ENCODE results near the gene PAOX.
A peak's percentile ranks its signal among the peaks of the same experiment; 100 is the strongest.

Gene PAOX

DNA sequence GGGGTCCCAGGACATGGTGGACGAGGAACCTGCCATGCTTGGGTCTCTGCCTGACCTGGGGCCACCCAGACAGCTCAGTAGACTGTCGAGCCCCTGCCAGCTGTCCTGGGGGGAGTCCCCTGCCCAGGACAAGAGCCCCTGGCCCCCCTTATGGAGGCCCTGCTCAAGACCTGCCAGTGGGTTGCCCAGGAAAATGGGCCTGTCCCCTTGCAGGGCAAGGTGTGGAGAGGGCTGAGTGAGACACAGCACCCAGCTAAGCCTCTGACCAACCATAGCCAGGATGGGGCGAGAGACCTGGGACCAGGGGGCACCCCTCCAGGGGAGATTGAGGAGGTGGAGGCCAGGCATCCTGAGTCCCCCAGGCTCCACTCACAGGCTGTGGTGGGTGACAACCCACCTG, 23.1 kb upstream of the PAOX start:
- Mint-ChIP-seq H3K4me1 (ENCODE audit: low read depth) (no peaks in the 10 kb centered on the region), H3K36me3 (ENCODE audit: low read depth) (no peaks in the 10 kb centered on the region), H3K27me3 (ENCODE audit: low read depth) (no peaks in the 10 kb centered on the region), H3K4me3 (peak overlapping the region; percentile 68), H3K27ac (no peak overlapping the region), H3K9me3 (no peaks in the 10 kb centered on the region)

DNA sequence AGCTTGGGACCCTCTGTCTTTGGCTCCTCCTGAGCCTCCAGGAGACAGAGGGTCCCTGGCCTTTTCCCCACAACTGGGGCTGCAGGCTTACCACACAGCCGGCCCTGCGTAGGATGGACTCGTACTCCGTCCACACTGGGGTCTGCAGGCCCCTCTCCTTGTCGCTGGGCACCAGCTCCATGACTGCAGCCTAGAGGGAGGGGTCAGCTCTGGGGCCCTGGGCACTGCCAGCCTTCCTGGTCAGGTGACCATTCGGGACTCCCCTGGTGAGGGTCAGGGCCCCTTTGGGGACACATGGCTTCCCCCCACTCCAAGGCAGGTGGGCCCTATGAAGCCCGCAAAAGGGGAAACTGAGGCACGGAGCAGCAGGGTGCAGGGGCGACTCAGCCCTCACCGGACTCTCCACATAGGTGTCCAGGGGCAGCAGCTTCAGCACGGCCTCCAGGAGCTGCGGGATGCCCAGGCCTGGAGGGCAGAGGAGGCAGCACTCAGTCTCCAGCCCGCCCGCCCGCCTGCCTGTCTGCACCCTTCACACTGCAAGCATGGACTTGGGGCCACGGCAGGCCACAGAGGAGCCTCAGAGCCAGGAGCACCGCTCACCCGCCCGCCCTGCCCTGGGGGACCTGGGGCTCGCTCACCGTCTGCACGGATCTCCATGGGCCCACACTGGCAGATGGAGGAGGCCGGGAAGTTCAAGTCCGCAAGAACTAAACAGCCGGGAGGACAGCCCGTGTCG, 22.3 kb upstream of the PAOX start:
- H3K36me3 Mint-ChIP-seq (ENCODE audit: low read depth), result peaks cover 3% of the 10 kb centered on the region
- no peaks in the 10 kb centered on the region for H3K4me1 Mint-ChIP-seq (ENCODE audit: low read depth)
- H3K27ac Mint-ChIP-seq, result no peak overlapping the region
- no peaks in the 10 kb centered on the region for H3K27me3 Mint-ChIP-seq (ENCODE audit: low read depth)
- no peaks in the 10 kb centered on the region for H3K9me3 Mint-ChIP-seq
- peak overlapping the region; percentile 65 for H3K4me3 Mint-ChIP-seq

DNA sequence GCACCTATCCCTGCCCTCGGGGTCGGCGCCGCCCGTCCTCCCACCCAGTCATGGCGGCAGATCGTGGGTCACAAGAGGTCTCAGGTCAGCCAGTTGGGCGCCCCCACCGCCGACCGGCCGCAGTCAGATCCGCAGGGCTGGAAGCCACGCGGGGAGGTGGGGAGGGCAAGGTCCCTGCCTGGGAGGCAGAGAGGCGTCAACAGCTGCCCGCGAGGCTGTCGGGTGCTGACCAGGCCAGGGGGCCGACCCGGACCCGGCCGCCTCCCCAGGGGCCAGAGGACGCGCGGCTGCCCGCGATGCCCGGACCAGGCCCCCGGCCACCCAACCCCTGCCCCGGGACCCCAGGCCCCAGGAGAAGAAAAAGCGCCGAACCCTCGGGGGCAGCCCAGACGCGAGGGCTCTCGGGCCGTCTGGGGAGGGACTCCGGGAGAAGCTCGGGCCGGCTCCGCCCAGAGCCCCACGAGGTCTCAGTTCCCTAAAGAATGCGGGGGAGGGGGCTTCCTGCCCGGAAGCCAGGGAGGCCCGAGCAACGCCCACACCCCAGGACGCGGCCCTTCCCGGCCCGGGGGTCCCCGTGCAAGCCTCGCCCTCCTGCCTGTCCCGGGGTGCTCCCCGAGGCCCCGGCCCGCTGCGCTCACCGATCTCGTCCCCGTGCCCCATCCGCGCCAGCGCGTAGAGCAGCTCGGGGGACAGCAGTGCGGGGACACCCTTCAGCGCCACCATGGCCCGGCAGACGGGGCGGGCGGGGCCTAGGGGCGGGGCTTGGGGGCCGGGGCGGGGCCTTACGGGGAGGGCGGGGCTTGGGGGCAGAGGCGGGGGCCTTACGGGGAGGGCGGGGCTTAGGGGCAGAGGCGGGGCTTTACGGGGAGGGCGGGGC, 21.5 kb upstream of the PAOX start, which contains the start of gene FUOM:
Gene FUOM, minus strand, starts transcription at position 735 of the 877 bp plus-strand sequence. Its CDS starts 12 bp downstream, at position 723.
- peak within 1 kb of the TSS; percentile 67 for H3K4me3 Mint-ChIP-seq
- no peaks in the 10 kb centered on the region for H3K27me3 Mint-ChIP-seq (ENCODE audit: low read depth)
- no peak within 1 kb of the TSS for H3K27ac Mint-ChIP-seq
- H3K36me3 Mint-ChIP-seq (ENCODE audit: low read depth), result peaks cover 6% of the 10 kb centered on the region
- H3K9me3 Mint-ChIP-seq, result no peaks in the 10 kb centered on the region
- H3K4me1 Mint-ChIP-seq (ENCODE audit: low read depth), result no peaks in the 10 kb centered on the region

DNA sequence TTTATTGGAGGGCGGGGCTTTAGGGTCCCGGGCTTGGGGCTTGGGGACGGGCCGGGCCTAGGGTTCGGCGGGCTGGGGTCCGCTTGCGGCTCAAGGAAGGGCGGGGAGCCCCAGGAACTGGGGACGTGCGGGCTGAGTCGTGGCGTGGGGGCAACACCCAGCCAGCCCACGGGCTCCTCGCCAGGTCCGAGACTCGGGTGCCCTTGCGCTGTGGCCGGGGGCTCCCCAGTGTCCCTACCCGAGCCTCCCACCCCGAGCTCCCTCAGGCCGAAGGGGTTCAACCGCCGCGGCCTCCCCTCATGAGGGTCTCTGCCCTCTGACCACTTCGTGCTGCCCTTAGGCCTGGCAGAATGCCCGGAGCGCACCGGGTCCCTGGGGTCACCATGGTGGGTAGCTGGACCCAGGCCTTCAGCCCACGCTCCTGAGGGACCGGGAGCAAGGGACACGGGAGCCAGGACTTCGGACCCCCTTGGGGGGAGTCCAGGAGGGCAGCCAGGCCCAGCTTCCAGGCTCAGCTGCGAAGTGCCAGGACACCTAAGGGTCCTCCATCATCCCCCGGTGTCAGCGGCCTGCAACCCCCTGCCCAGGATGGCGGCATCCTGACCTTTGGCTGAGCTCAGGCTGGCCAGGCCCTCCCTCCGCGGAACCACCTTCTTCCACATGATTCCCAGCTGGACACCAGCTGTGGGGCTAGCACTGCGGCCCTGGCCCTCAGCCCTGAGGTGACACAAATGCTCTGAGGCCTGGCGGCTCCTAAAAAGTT, 20.7 kb upstream of the PAOX start:
- H3K4me3 Mint-ChIP-seq, result no peak overlapping the region

DNA sequence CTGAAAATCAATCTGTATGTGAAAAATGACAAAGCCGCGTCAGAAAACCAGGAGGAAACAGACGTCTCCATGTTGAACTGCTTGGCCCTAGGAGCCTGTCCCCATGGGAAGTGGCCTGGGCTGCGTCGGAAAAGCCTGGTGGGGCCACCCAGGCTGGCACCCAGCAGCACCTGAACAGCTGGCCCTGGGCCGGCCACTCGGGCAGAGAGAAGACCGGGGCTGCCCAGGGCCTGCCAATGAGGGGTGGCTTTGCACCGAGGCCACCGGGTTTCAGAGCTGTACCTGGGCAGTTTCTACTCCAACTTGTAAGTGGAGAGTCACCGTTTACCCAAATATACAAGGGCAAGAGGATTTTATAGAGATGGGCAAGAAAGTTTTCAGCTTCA, 20.1 kb upstream of the PAOX start:
- Mint-ChIP-seq H3K27me3 (ENCODE audit: low read depth) (no peaks in the 10 kb centered on the region), H3K36me3 (ENCODE audit: low read depth) (peaks cover 6% of the 10 kb centered on the region), H3K4me3 (no peak overlapping the region), H3K9me3 (no peaks in the 10 kb centered on the region), H3K27ac (no peak overlapping the region), H3K4me1 (ENCODE audit: low read depth) (no peaks in the 10 kb centered on the region)

More for the DNA sequence above, 20.7 kb upstream of the PAOX start:
- no peaks in the 10 kb centered on the region for H3K9me3 Mint-ChIP-seq
- no peaks in the 10 kb centered on the region for H3K4me1 Mint-ChIP-seq (ENCODE audit: low read depth)
- H3K36me3 Mint-ChIP-seq (ENCODE audit: low read depth), result peaks cover 6% of the 10 kb centered on the region
- no peaks in the 10 kb centered on the region for H3K27me3 Mint-ChIP-seq (ENCODE audit: low read depth)
- no peak overlapping the region for H3K27ac Mint-ChIP-seq

DNA sequence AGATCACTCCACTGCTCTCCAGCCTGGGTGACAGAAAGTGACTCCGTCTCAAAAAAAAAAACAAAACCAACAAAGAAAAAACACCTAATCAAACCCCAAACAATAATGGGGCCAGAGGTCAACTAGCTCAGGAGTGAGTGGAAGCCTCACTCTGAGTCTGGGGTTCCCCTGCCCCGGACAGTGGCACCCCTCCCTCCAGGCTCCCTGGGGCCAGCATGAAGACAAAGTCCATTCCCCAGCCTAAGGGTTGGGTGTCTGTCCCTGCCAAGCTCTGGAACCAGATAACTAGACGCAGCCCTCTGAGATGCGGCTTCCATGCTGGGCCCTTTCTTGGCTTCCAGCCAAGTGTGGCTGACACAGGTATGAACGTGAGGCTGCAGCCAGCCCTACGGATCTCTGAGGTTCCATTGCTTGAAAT, 19.5 kb upstream of the PAOX start:
- peaks cover 6% of the 10 kb centered on the region for H3K36me3 Mint-ChIP-seq (ENCODE audit: low read depth)
- no peaks in the 10 kb centered on the region for H3K4me1 Mint-ChIP-seq (ENCODE audit: low read depth)
- H3K4me3 Mint-ChIP-seq, result no peak overlapping the region
- H3K27ac Mint-ChIP-seq, result no peak overlapping the region
- no peaks in the 10 kb centered on the region for H3K9me3 Mint-ChIP-seq
- H3K27me3 Mint-ChIP-seq (ENCODE audit: low read depth), result no peaks in the 10 kb centered on the region

DNA sequence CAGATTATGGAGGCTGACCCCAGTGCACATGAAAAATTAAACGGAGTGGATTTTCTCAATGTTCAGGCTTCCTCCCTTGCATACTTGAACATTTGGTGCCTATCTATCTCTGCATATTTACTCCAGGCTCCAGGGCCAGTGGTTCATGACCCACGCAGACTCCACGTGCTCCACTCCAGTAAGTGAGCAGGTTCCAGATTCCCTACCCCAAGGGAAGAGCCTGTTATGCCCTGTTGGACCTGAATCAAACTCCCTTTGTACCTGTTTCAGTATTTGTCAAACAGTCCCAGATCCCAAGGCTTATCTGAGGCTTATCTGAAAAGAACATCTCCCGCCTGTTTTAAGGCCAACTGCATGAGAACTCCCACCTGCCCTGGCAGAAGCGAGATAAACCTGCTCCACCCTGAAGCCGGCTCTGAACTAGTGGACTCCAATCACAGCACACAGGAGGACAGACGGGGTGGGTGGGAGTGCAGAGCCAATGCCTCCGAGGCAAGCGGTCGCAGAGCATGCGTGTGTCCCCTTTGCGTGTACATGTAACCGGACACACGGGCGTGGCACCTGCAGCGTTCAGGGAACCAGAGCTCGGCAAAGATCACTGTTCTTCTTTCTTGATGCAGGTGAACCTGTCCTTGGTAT, 19.0 kb upstream of the PAOX start:
- peaks cover 8% of the 10 kb centered on the region for H3K36me3 Mint-ChIP-seq (ENCODE audit: low read depth)
- H3K27me3 Mint-ChIP-seq (ENCODE audit: low read depth), result no peaks in the 10 kb centered on the region
- no peaks in the 10 kb centered on the region for H3K9me3 Mint-ChIP-seq
- no peak overlapping the region for H3K4me3 Mint-ChIP-seq
- H3K27ac Mint-ChIP-seq, result no peak overlapping the region
- H3K4me1 Mint-ChIP-seq (ENCODE audit: low read depth), result no peaks in the 10 kb centered on the region

DNA sequence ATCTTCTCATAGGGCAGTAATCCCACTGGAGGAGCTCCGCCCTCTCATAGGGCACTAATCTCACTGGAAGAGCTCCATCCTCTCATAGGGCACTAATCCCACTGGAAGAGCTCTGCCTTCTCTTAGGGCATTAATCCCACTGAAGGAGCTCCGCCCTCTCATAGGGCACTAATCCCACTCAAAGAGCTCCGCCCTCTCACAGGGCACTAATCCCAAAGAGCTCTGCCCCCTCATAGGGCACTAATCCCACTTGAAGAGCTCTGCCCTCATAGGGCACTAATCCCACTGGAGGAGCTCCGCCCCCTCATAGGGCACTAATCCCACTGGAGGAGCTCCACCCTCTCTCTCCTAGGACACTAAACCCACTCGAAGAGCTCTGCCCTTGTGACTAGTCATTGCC, 17.8 kb upstream of the PAOX start:
- no peak overlapping the region for H3K4me3 Mint-ChIP-seq
- H3K27me3 Mint-ChIP-seq (ENCODE audit: low read depth), result no peaks in the 10 kb centered on the region

DNA sequence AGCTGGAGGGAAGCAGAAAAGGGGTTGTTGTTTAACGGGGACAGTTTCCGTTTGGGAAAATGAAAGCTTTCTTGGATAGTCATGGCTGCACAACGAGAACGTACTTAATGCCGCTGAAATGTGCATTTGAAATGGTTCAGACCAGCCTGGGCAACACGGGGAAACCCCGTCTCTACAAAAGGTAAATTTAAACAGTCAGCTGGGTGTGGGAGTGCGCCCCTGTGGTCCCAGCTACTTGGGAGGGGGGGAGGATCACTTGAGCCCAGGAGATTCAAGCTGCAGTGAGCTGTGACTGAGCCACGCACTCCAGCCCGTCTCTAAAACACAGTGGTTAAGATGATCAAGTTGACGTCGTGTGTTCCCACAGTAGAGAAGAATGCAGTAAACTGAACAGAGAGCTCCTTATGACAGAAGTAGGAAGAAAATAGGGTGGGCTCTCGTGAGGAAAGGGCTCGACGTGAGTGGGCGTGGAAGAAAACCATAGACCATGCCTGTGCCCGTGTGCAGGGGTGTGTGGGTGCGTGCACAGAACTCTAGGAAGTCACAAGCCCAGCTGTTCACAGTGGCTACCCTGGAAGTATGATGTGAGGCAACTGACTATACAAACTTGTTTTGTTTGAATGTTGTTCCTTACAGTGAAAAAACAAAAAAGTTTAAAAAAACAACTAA, 17.2 kb upstream of the PAOX start:
- no peaks in the 10 kb centered on the region for H3K4me1 Mint-ChIP-seq (ENCODE audit: low read depth)
- H3K9me3 Mint-ChIP-seq, result no peaks in the 10 kb centered on the region
- H3K36me3 Mint-ChIP-seq (ENCODE audit: low read depth), result peaks cover 8% of the 10 kb centered on the region
- H3K4me3 Mint-ChIP-seq, result no peak overlapping the region
- H3K27me3 Mint-ChIP-seq (ENCODE audit: low read depth), result no peaks in the 10 kb centered on the region
- no peak overlapping the region for H3K27ac Mint-ChIP-seq

More for the DNA sequence above, 17.8 kb upstream of the PAOX start:
- H3K27ac Mint-ChIP-seq, result no peak overlapping the region
- H3K4me1 Mint-ChIP-seq (ENCODE audit: low read depth), result no peaks in the 10 kb centered on the region
- H3K36me3 Mint-ChIP-seq (ENCODE audit: low read depth), result peaks cover 8% of the 10 kb centered on the region
- H3K9me3 Mint-ChIP-seq, result no peaks in the 10 kb centered on the region

DNA sequence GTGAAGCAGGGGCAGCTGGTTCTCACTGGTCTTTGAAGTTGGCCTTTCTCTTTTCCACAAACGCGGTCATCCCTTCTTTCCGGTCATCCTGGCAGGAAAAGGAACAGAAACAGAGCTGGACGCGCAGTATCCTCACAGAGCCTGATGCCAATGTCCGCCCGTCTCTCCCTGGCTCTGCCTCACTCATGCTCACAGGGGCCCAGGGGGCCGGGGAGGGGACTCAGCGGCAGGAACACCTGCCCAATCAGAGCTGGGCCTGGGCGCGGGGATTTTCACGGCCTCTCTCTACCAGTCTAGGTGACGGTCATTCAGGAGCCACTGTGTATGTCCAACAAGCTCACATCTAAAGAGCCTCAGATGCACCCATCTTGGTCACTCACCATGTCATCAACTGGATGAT, 16.2 kb upstream of the PAOX start:
- Mint-ChIP-seq H3K27ac (no peak overlapping the region), H3K4me1 (ENCODE audit: low read depth) (no peaks in the 10 kb centered on the region), H3K27me3 (ENCODE audit: low read depth) (no peaks in the 10 kb centered on the region), H3K36me3 (ENCODE audit: low read depth) (peaks cover 10% of the 10 kb centered on the region), H3K9me3 (no peaks in the 10 kb centered on the region), H3K4me3 (no peak overlapping the region)

DNA sequence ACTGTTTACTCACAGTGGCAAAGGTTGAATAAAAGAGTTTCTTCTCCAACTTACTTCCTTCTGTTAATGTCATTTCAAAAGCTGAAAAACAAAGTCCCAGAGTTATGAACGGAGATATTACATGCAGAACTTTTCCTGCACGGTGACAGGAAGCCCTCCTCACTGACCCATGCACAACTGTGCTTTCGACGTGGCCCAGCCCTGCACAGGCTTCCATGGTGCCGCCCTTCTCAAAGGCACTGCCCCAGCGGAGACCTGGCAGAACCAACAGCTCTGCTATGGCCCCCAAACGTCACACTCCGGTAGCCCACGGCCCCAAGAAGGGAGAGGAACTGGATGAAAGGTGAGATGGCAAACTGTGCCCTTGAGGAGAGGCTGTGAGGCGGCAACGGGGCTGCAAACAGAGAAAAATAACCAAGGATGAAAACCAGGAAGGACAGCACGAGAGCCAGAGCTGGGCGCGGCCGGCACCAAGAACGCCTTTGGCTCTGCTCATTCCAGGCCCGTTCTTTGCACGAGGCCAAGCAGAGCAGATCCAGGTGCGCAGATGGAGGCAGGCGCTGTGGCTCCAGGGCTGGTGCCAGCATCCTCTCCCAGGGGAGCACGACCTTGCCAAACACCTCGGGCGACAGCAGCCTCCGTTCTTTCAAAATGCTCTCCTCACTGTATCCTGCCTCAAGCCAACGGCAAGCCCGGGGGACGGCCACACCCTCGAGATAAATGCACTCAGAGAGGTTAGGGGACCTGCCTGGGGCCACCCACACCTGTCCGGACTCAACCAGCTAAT, 14.2 kb upstream of the PAOX start:
- Mint-ChIP-seq H3K27me3 (ENCODE audit: low read depth) (no peaks in the 10 kb centered on the region), H3K4me1 (ENCODE audit: low read depth) (no peaks in the 10 kb centered on the region), H3K27ac (no peak overlapping the region), H3K4me3 (no peak overlapping the region), H3K9me3 (no peaks in the 10 kb centered on the region), H3K36me3 (ENCODE audit: low read depth) (peaks cover 14% of the 10 kb centered on the region)

DNA sequence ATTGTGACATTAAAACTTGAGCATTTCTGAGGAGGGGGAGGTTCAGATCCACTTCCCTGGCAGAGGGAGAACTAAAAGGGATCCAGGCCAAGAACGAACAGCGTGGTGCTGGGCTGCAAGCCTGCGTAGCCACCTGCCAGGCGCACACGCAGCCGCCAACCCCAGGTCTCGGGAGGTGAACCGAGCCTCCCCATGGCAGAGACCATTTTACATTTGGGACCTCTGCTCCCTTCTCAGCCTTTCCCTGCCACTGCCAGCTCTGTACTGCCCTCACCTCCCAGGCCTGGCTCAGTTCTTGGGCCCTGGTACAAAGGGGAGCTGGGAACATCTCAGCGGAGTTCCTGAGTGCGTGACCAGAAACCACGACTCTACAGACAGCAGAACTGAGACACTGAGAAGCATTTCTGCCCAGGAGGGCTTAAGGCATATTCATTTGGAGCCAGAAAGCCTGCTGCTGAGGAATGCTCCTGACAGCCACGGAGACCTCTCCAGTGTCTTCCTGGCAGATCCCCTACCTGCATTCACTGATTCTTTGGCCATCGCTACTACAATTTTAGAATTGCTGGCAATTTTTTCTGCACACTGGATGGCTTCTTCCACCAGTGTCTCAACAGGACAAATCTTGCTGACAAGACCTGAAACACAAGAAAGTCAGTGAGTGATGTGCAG, 13.5 kb upstream of the PAOX start:
- no peaks in the 10 kb centered on the region for H3K9me3 Mint-ChIP-seq
- no peaks in the 10 kb centered on the region for H3K27me3 Mint-ChIP-seq (ENCODE audit: low read depth)
- peaks cover 14% of the 10 kb centered on the region for H3K36me3 Mint-ChIP-seq (ENCODE audit: low read depth)
- no peaks in the 10 kb centered on the region for H3K4me1 Mint-ChIP-seq (ENCODE audit: low read depth)
- no peak overlapping the region for H3K4me3 Mint-ChIP-seq
- no peak overlapping the region for H3K27ac Mint-ChIP-seq

DNA sequence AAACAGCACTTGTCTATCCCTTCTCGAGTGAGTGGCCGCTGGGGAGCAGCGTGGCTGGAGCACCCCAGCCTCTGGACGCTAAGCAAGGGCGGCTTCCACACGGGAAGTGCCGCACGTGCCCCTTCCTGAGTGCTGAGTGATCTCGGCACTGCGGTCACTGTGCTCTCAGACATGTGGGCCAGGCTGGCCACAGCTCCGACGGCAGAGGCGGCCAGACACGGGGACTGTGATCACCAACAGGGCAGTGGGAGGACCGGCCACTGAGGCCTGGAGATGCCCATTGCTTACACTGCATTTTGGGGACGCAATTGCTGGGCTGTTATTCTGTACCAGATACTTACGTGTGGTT, 13.0 kb upstream of the PAOX start:
- Mint-ChIP-seq H3K9me3 (no peaks in the 10 kb centered on the region), H3K4me3 (no peak overlapping the region), H3K27me3 (ENCODE audit: low read depth) (no peaks in the 10 kb centered on the region), H3K36me3 (ENCODE audit: low read depth) (peaks cover 14% of the 10 kb centered on the region), H3K4me1 (ENCODE audit: low read depth) (no peaks in the 10 kb centered on the region), H3K27ac (no peak overlapping the region)

All from T-helper 1 cell treated with Interleukin-12 subunit alpha and Interleukin-12 subunit beta and Interleukin-4 antibody, amounts not matched to agents 30 μg/mL and 1 μg/mL, for 36 hours (primary cell).